NT2/D1 (cell line): ENCODE data around the gene PLXDC2.

ENCODE experiments used
- DNase-seq: peaks from one replicate; pipeline ENCODE4 v3.0.0-alpha.2; 2011; ENCODE audit warnings: low read depth, low spot score
- H3K27me3 ChIP-seq: 2 replicates; pipeline ENCODE4 v1.6.0; 2011; ENCODE audit warnings: mild to moderate bottlenecking; ENCODE audit not compliant: insufficient read length, insufficient read depth
- H3K36me3 ChIP-seq: 2 replicates; pipeline ENCODE4 v1.6.1; 2011; ENCODE audit warnings: mild to moderate bottlenecking, low read length, mixed read lengths; ENCODE audit not compliant: insufficient read depth, insufficient read length
- H3K4me1 ChIP-seq: 2 replicates; pipeline ENCODE4 v1.5.1; 2011; ENCODE audit not compliant: insufficient read depth, insufficient read length
- H3K4me3 ChIP-seq: 2 replicates; pipeline ENCODE4 v1.5.1; 2011; ENCODE audit warnings: low read depth; ENCODE audit not compliant: insufficient read length
- H3K9ac ChIP-seq: 2 replicates; pipeline ENCODE4 v1.6.0; 2011; ENCODE audit warnings: low read depth; ENCODE audit not compliant: insufficient read length
- H3K9me3 ChIP-seq: 2 replicates; pipeline ENCODE4 v1.5.1; 2011; ENCODE audit warnings: mild to moderate bottlenecking, low read length; ENCODE audit not compliant: insufficient read depth
- SUZ12 ChIP-seq: IDR thresholded peaks from 2 replicates; pipeline ENCODE4 v1.6.1; 2011; ENCODE audit not compliant: insufficient read length, insufficient read depth; ENCODE audit errors: extremely low read depth
- YY1 ChIP-seq: IDR thresholded peaks from 2 replicates; pipeline ENCODE4 v1.6.1; 2011; ENCODE audit not compliant: insufficient read length, insufficient read depth
- ZNF274 ChIP-seq: IDR thresholded peaks from 2 replicates; pipeline ENCODE4 v1.6.1; 2011; ENCODE audit warnings: mild to moderate bottlenecking, low read depth, low read length

PLXDC2 gene

DNA sequence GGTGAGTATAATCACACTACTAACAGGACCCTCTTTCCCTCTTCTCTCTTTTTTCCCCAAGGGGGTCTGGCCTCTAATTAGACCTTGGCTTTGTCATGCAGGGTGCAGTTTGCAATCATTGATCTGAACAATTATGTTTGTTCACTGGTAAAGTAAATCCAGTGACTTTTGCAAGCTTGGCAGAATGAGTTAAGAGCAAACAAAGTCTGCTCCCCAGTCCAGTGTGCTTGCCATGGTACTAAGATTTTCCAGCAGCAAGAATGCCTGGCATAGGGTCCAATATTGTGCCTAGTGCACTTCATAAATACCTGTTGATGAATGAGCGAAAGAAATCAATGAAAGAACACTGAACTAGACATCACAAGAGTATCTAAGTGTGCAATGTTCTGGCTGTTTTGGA lies 43.9 kb downstream of the PLXDC2 start:
- H3K4me3 ChIP-seq: no peak overlapping the region
- no peak for TF ChIP-seq SUZ12
- no peak for TF ChIP-seq YY1
- TF ChIP-seq ZNF274: no peak
- H3K27me3 ChIP-seq: no peaks in the 10 kb centered on the region
- H3K9ac ChIP-seq: no peak overlapping the region
- no peaks in the 10 kb centered on the region for H3K36me3 ChIP-seq
- H3K9me3 ChIP-seq: no peaks in the 10 kb centered on the region
- DNase-seq: no peak
- no peaks in the 10 kb centered on the region for H3K4me1 ChIP-seq

DNA sequence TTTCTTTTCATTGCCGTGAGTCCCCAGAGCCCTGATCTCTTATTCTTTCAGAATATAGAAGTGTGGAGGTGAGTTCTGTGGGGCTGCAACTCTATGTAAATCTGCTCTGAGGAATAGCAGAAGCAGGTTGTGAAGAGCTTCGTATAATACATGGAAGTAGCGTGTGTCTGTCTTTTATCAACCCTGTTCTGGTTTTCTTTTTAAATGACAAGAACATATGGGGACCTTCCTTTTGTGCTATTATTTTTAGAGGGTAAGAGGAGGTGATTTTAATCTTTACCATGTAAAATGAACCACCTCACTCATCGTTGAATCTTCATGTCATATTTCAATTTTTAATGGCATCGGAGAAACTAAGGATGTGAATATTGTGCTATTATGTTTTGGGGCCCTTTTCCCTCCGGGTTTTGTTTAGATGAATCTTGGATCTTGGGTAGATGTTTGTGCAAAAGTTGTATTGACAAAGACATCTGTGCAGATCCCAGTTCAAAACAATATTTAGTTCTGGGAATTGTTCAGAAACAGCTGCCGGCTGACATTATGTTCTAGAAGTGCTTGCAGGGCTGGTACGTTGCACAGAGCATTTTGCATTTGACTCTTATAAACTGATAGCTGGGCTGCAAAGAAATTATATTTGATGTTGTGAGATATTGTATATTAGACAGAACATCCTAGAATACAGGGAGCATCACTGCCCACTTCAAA lies 46.7 kb downstream of the PLXDC2 start:
- Histone ChIP-seq H3K9me3 (no peaks in the 10 kb centered on the region), H3K36me3 (no peaks in the 10 kb centered on the region), H3K4me3 (no peak overlapping the region), H3K4me1 (no peaks in the 10 kb centered on the region), H3K27me3 (no peaks in the 10 kb centered on the region), H3K9ac (no peak overlapping the region)
- DNase-seq: no peak
- TF ChIP-seq YY1 (no peak), SUZ12 (no peak), ZNF274 (no peak)

DNA sequence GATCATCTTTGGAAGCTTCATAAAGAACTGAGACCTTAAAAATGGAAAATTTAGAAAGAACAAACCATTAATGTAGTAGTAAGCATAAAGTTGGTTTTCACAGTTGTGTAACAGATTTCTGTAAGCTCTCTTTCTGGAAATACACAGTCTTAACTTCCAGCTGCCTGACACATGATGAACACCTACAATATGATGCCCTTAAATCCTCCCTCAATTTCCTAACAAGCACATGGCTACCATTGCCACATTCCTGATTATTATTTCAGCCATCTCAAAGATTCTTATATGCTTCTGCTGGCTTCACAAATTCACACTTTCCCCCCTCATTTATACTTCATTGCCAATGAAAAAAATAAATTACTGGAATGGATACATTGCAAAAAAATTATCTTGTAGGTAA lies 49.4 kb downstream of the PLXDC2 start:
- H3K4me3 ChIP-seq: no peak overlapping the region
- TF ChIP-seq ZNF274 (no peak), SUZ12 (no peak), YY1 (no peak)
- H3K4me1 ChIP-seq: no peaks in the 10 kb centered on the region
- H3K9ac ChIP-seq: no peak overlapping the region
- no peaks in the 10 kb centered on the region for H3K36me3 ChIP-seq
- no peaks in the 10 kb centered on the region for H3K9me3 ChIP-seq
- no peak for DNase-seq
- no peaks in the 10 kb centered on the region for H3K27me3 ChIP-seq

DNA sequence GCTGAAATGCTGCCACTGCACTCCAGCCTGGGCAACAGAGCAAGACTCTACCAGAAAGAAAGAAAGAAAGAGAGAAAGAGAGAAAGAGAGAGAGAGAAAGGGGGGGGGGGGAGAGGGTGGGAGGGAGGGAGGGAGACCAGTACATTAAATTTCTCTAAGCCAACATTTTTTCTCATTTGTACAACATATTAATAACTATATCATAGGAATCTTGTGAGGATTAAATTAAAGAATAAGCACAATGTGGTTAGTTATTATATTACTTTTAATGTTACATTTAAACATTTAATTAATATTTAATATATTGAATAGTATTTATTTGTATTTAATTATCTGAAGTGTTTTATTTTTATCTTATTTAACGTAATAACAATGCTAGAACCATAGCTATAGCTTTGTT lies 53.1 kb downstream of the PLXDC2 start:
- Histone ChIP-seq H3K27me3 (no peaks in the 10 kb centered on the region), H3K4me3 (no peak overlapping the region), H3K36me3 (no peaks in the 10 kb centered on the region), H3K4me1 (no peaks in the 10 kb centered on the region), H3K9ac (no peak overlapping the region), H3K9me3 (no peaks in the 10 kb centered on the region)
- TF ChIP-seq ZNF274: no peak
- TF ChIP-seq YY1: no peak
- no peak for TF ChIP-seq SUZ12
- DNase-seq: no peak

DNA sequence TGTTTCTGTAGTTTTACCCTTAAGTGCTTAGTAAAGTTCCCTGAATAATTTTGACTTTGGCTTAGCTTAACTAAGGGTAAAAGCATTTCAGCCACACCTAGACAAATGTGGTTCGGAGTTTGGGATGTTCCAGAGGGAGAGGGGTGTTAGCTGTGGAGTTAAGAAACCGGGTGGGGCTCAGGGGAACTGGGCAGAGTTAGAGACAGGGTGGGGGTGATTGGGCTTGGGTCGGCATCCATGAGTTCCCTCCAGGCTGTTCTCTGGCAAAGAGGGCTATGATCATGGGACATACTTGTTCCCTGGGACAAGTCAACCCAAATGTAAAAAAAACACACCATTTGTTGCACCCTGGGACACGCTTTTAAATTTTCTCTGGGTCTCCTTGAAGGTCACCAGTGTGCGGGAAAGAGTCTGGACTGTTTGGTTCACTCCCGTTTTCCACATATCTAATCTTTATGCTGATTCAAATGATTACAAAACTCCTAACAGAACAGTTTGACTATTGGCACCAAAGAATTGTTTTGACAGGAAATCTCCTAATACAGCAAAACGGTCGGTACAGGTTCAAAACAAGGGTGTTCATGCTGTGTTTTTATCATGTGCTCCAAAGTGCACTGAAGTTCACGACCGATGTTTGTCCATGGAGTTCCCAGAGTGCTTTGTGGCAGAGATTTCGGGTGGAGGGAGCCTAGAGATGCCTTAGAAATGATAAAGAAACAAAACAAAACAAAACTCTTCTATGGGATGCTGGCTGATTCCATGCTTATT lies 56.5 kb downstream of the PLXDC2 start:
- no peaks in the 10 kb centered on the region for H3K36me3 ChIP-seq
- no peaks in the 10 kb centered on the region for H3K4me1 ChIP-seq
- H3K27me3 ChIP-seq: no peaks in the 10 kb centered on the region
- TF ChIP-seq SUZ12: no peak
- TF ChIP-seq YY1: no peak
- no peak overlapping the region for H3K4me3 ChIP-seq
- no peaks in the 10 kb centered on the region for H3K9me3 ChIP-seq
- H3K9ac ChIP-seq: no peak overlapping the region
- no peak for DNase-seq

DNA sequence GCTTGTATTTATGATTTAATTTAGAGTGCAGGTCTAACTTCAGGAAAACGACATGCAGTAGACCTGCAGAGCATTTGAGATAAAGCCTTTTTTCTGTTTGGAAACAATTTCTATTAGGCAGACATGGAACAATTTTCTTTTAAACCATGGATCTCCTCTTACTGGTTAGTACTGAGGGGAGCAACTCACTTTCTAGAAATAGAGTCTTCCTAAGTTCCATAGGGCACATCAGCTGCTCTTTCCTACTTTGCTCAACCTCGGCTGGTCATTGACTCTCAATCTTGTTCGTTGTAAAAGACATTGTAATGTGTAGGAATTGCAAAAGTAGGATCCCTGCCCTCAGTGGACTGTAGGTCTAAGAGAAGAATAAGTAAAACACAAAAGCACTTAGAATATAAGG lies 58.0 kb downstream of the PLXDC2 start:
- Histone ChIP-seq H3K4me3 (no peak overlapping the region), H3K9ac (no peak overlapping the region), H3K9me3 (no peaks in the 10 kb centered on the region), H3K36me3 (no peaks in the 10 kb centered on the region), H3K4me1 (no peaks in the 10 kb centered on the region), H3K27me3 (no peaks in the 10 kb centered on the region)
- DNase-seq: no peak
- no peak for TF ChIP-seq YY1
- no peak for TF ChIP-seq SUZ12
- no peak for TF ChIP-seq ZNF274

DNA sequence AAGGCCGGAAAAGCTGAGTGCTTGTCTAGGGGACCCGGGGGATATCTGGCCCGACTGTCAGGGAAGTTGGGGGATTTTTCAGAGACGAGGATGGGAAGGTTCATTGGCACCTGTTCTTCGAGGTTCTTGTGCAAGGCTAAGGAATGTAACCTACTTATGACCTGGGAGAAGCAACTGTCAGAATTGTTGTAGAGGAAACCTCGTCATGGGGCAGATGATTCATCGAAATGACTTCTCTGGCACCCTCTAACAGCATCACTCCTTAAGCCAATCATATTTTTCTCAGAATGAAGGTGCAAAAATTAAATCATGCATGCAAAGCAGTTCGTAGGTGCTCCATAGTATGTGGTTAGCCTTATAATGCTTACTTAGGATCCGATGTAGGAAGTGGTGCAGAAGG lies 58.6 kb downstream of the PLXDC2 start:
- H3K9me3 ChIP-seq: no peaks in the 10 kb centered on the region
- DNase-seq: no peak
- no peak overlapping the region for H3K9ac ChIP-seq
- TF ChIP-seq ZNF274 (no peak), SUZ12 (no peak), YY1 (no peak)
- no peaks in the 10 kb centered on the region for H3K27me3 ChIP-seq
- no peaks in the 10 kb centered on the region for H3K4me1 ChIP-seq
- H3K4me3 ChIP-seq: no peak overlapping the region
- H3K36me3 ChIP-seq: no peaks in the 10 kb centered on the region
